22Rv1 (cell line): ENCODE results near the gene SEPTIN1.
"Not testable (repeated sequence)": the region's sequence is repeated elsewhere in the genome, so short reads cannot be mapped to it uniquely, and the experiment has no call there.

Experiments used
- CTCF ChIP-seq: fragments of 450-650 bp; IDR thresholded peaks from 2 replicates; pipeline ENCODE4 v1.5.1; 2017; ENCODE audit warnings: mild to moderate bottlenecking
- ZFX ChIP-seq: fragments of 450-650 bp; IDR thresholded peaks from 2 replicates; pipeline ENCODE4 v1.6.1; 2017; ENCODE audit warnings: antibody characterized with exemption, borderline replicate concordance

DNA sequence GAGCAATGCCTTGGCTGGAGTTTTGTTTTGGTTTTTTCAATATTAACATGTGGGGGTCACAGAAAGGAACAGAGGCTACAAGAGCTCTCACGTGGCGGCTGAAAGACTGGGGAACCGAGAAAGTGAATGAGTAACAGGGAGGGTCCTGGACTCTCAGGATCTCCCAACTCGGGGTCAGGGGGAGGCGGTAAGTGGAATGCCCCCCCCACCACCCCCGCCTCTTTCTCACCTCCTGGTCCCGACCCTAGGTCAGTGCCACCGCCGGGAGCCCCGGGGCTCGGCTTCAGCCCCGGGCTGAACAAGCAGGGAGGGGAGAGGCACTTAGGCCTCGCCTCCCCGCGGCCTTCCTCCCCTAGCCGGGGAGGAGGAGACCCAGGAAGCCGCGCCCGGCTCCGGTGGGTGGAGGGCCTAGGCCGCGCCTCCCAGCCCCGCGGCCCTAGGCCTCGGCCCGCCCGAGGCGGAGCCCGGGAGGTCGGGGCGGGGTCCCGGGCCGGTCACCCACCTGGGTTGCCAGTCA is 47.8 kb downstream of the SEPTIN1 start:
- not testable (repeated sequence) for TF ChIP-seq CTCF, ZFX
